HCT116 (cell line): ENCODE measurements around the gene S100A1. TPM values are rescaled to one million over a fixed set of nuclear protein-coding genes. Genes with fewer than 3 reads are reported as not detected.

Experiments
- ATAC-seq: fragments of 200-7000 bp; cut with Tn5 transposase; 2 replicates; pipeline ENCODE4 v1.9.1; 2020; ENCODE audit warnings: mild to moderate bottlenecking, moderate library complexity
- BruUV-seq: library from RNA; stranded (reverse); fragments of 400-500 nt; replicated peaks from 2 replicates; lab custom pipeline; 2021; lab: Mats Ljungman, UMichigan
- CTCF ChIA-PET: fragments of 300-600 bp; sonication (Branson Sonifier 250); formaldehyde crosslinking; loops from one replicate; lab custom pipeline; 2021; ENCODE audit warnings: antibody characterized with exemption; lab: Charles Lee
- POLR2A ChIA-PET: fragments of 300-600, 350-600 bp; sonication (Branson Sonifier 250); formaldehyde crosslinking; loops from one replicate; lab custom pipeline; 2021; ENCODE audit warnings: antibody characterized with exemption; lab: Charles Lee
- RAD21 ChIA-PET, 2 experiments: fragments of 300-600 bp; sonication (Branson Sonifier 250); formaldehyde crosslinking; loops; one replicate each; lab custom pipeline; 2023; ENCODE audit warnings: low total read pairs in 2 of 2; ENCODE audit not compliant: uncharacterized antibody in 2 of 2, unreplicated experiment in 2 of 2, low non-redundant PET in 1 of 2; lab: Charles Lee
- DNase-seq: peaks from one replicate; pipeline ENCODE4 v3.0.0-alpha.2; 2010; ENCODE audit warnings: low read depth, low spot score
- H2AFZ ChIP-seq: fragments of 200-600 bp; shearing (Covaris generic), sonication (generic); 2 replicates; pipeline ENCODE4 v1.6.1; 2017; ENCODE audit warnings: low read depth, mixed run types, mixed read lengths, antibody characterized with exemption, low read length; ENCODE audit not compliant: poor library complexity, severe bottlenecking
- H3K27ac ChIP-seq: 2 replicates; pipeline ENCODE4 v1.5.1; 2012; ENCODE audit warnings: low read depth, low read length
- H3K27me3 ChIP-seq: fragments of 200-600 bp; sonication (generic); 2 replicates; pipeline ENCODE4 v1.6.1; 2016; ENCODE audit warnings: mixed run types, low read length, mixed read lengths; ENCODE audit not compliant: insufficient read depth
- H3K36me3 ChIP-seq, 2 experiments: fragments of 200-500 bp in 1 of 2; fragments of 200-600 bp in 1 of 2; sonication (Bioruptor generic) in 1 of 2; sonication (generic) in 1 of 2; 2 replicates each; pipeline versions ENCODE4 v1.5.1 to v1.6.1; 2014 to 2016; ENCODE audit warnings: low read length in 2 of 2, inconsistent platforms in 1 of 2, mixed read lengths in 1 of 2, mixed run types in 1 of 2; ENCODE audit not compliant: insufficient read depth in 2 of 2, control insufficient read depth in 1 of 2
- H3K4me1 ChIP-seq, 2 experiments: fragments of 200-600 bp in 1 of 2; sonication (generic) in 1 of 2; 2 replicates each; pipeline versions ENCODE4 v1.5.1 to v1.6.1; 2012 to 2017; ENCODE audit warnings: low read length in 2 of 2, inconsistent platforms in 1 of 2, mild to moderate bottlenecking in 1 of 2, mixed read lengths in 1 of 2, mixed run types in 1 of 2, moderate library complexity in 1 of 2; ENCODE audit not compliant: insufficient read depth in 2 of 2, control insufficient read depth in 1 of 2
- H3K4me2 ChIP-seq: fragments of 200-600 bp; sonication (generic); 2 replicates; pipeline ENCODE4 v1.6.1; 2017; ENCODE audit warnings: mixed run types, low read length, mixed read lengths
- H3K4me3 ChIP-seq, 2 experiments: fragments of 200-600 bp in 1 of 2; sonication (generic) in 1 of 2; replicated peaks in 1 of 2; 2 replicates each; pipeline ENCODE4 v1.5.1; 2011 to 2016; ENCODE audit warnings: low read length in 2 of 2, control low read depth in 1 of 2, low read depth in 1 of 2, mild to moderate bottlenecking in 1 of 2, mixed read lengths in 1 of 2, mixed run types in 1 of 2
- H3K79me2 ChIP-seq: fragments of 200-600 bp; sonication (generic); 2 replicates; pipeline ENCODE4 v1.6.1; 2017; ENCODE audit warnings: mild to moderate bottlenecking, mixed run types, low read length, moderate library complexity, mixed read lengths; ENCODE audit not compliant: insufficient read depth
- H3K9ac ChIP-seq: fragments of 200-600 bp; sonication (generic); 2 replicates; pipeline ENCODE4 v1.6.1; 2016; ENCODE audit warnings: low read length, mixed read lengths
- H3K9me2 ChIP-seq: fragments of 200-600 bp; sonication (generic), shearing (Covaris generic); 2 replicates; pipeline ENCODE4 v1.6.1; 2017; ENCODE audit warnings: mixed run types, mild to moderate bottlenecking, moderate library complexity; ENCODE audit not compliant: insufficient read depth
- H3K9me3 ChIP-seq, 2 experiments: fragments of 200-500 bp in 1 of 2; fragments of 200-600 bp in 1 of 2; sonication (Bioruptor generic) in 1 of 2; sonication (generic) in 1 of 2; 2 replicates each; pipeline ENCODE4 v1.6.1; 2014 to 2017; ENCODE audit warnings: low read length in 2 of 2, mixed read lengths in 2 of 2, inconsistent platforms in 1 of 2, low read depth in 1 of 2, mild to moderate bottlenecking in 1 of 2, mixed run types in 1 of 2, moderate library complexity in 1 of 2; ENCODE audit not compliant: control insufficient read depth in 1 of 2, insufficient read depth in 1 of 2
- H4K20me1 ChIP-seq: fragments of 200-600 bp; sonication (generic), shearing (Covaris generic); 2 replicates; pipeline ENCODE4 v1.6.1; 2017; ENCODE audit warnings: mixed run types, mild to moderate bottlenecking, moderate library complexity; ENCODE audit not compliant: insufficient read depth
- CEBPB ChIP-seq: IDR thresholded peaks from 2 replicates; pipeline ENCODE4 v1.6.1; 2012; ENCODE audit warnings: low read depth
- EGR1 ChIP-seq: IDR thresholded peaks from 2 replicates; pipeline ENCODE4 v1.6.1; 2012; ENCODE audit warnings: low read depth
- ELF1 ChIP-seq: IDR thresholded peaks from 2 replicates; pipeline ENCODE4 v1.6.1; 2012; ENCODE audit warnings: low read depth, borderline replicate concordance
- EZH2 ChIP-seq: fragments of 200-600 bp; sonication (generic); IDR thresholded peaks from 2 replicates; pipeline ENCODE4 v1.6.1; 2017; ENCODE audit warnings: antibody characterized with exemption, mixed run types
- EZH2phosphoT487 ChIP-seq: fragments of 200-600 bp; IDR thresholded peaks from 2 replicates; pipeline ENCODE4 v1.6.1; 2018; ENCODE audit warnings: antibody characterized with exemption, borderline replicate concordance
- FOSL1 ChIP-seq: IDR thresholded peaks from 2 replicates; pipeline ENCODE4 v1.6.1; 2012; ENCODE audit warnings: low read depth
- POLR2AphosphoS5 ChIP-seq: IDR thresholded peaks from 2 replicates; pipeline ENCODE4 v1.6.1; 2011; ENCODE audit warnings: mild to moderate bottlenecking, low read depth, low read length, moderate library complexity
- RAD21 ChIP-seq: IDR thresholded peaks from 2 replicates; pipeline ENCODE4 v1.6.1; 2012; ENCODE audit warnings: low read depth, mild to moderate bottlenecking
- SP1 ChIP-seq: IDR thresholded peaks from 2 replicates; pipeline ENCODE4 v1.6.1; 2012; ENCODE audit warnings: low read depth
- SRF ChIP-seq: IDR thresholded peaks from 2 replicates; pipeline ENCODE4 v1.6.1; 2012; ENCODE audit warnings: low read depth
- TCF7L2 ChIP-seq: IDR thresholded peaks from 2 replicates; pipeline ENCODE4 v1.7.0; 2011; ENCODE audit warnings: borderline replicate concordance, inconsistent platforms; ENCODE audit not compliant: insufficient read depth, insufficient read length; ENCODE audit errors: extremely low read depth
- YY1 ChIP-seq: IDR thresholded peaks from 2 replicates; pipeline ENCODE4 v1.6.1; 2011; ENCODE audit warnings: low read length, low read depth, moderate library complexity, mild to moderate bottlenecking; ENCODE audit not compliant: insufficient replicate concordance; ENCODE audit errors: extremely low read depth
- ZFX ChIP-seq: fragments of 450-650 bp; IDR thresholded peaks from 2 replicates; pipeline ENCODE4 v1.6.1; 2017
- ZNF274 ChIP-seq: fragments of 200-500 bp; sonication (Bioruptor generic); IDR thresholded peaks from 2 replicates; pipeline ENCODE4 v1.6.1; 2014; ENCODE audit warnings: mild to moderate bottlenecking, low read depth, low read length, inconsistent platforms
- intact Hi-C: fragments of 100-400 bp; cut with micrococcal nuclease; formaldehyde crosslinking; loops from 2 replicates; pipeline ENCODE4 v1.10.0; 2022
- total RNA-seq: library from RNA; stranded (reverse); gene quantifications from one replicate; pipeline ENCODE4 v1.2.1, GENCODE V29; 2021; ENCODE audit not compliant: unreplicated experiment
- TF ChIP-seq, protein P1 (sequence below): IDR thresholded peaks from 2 replicates; pipeline ENCODE4 v1.6.1; 2012
- TF ChIP-seq, protein P2 (sequence below), 3 experiments: fragments of 200-600 bp in 1 of 3; sonication (generic) in 1 of 3; IDR thresholded peaks in 2 of 3; conservative IDR thresholded peaks in 1 of 3; 2 replicates each; pipeline ENCODE4 v1.5.1; 2012 to 2017; ENCODE audit warnings: low read depth in 2 of 3, low read length in 2 of 3, antibody characterized with exemption in 1 of 3, borderline replicate concordance in 1 of 3, control low read depth in 1 of 3, mild to moderate bottlenecking in 1 of 3, mixed read lengths in 1 of 3, mixed run types in 1 of 3, moderate library complexity in 1 of 3; ENCODE audit not compliant: insufficient read depth in 1 of 3
- TF ChIP-seq, protein P3 (sequence below): IDR thresholded peaks from 2 replicates; pipeline ENCODE4 v1.6.1; 2011; ENCODE audit warnings: mild to moderate bottlenecking, low read length, moderate library complexity; ENCODE audit not compliant: insufficient replicate concordance; ENCODE audit errors: extremely low read depth
- TF ChIP-seq, protein P4 (sequence below): IDR thresholded peaks from 2 replicates; pipeline ENCODE4 v1.6.1; 2012; ENCODE audit warnings: low read depth

S100A1 gene
- total RNA-seq, 1 experiment from 2014 or later: 0.30 TPM

DNA sequence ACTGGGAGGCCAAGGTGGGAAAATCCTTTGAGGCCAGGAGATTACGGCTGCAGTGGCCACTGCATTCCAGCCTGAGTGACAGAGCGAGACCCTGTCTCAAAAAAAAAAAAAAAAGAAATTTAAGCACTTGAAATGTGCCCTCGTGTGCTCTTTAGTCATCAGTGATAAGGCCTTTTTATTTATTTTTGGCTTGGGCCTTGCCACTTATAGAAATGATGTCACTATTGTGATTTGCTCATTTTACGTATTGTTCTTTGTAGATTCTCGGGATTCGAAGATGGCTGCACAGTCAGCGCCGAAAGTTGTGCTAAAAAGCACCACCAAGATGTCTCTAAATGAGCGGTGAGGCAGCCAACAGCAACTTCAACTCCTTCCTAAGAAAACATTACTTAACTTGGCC, 8.1 kb downstream of the S100A1 start:
- Histone ChIP-seq H2AFZ (no peak overlapping the region), H3K4me1 (peaks cover 9 to 20% of the 10 kb centered on the region in 2 experiments), H3K27ac (no peak overlapping the region), H3K9me3 (no peaks in the 10 kb centered on the region), H3K9me2 (no peaks in the 10 kb centered on the region), H3K4me3 (no peak overlapping the region), H3K36me3 (peaks cover 43 to 55% of the 10 kb centered on the region in 2 experiments), H3K9ac (no peak overlapping the region), H3K4me2 (0 out of 2 replicates have a peak overlapping the region, but pooled peaks have one; percentile 78), H3K79me2 (peaks cover 75% of the 10 kb centered on the region), H3K27me3 (no peaks in the 10 kb centered on the region), H4K20me1 (peaks cover 4% of the 10 kb centered on the region; the same call in 1 of the 2 replicates)
- DNase-seq: no peak
- intact Hi-C loops: no loop called here
- BruUV-seq: no TSS peak
- TF ChIP-seq, protein P1, sequence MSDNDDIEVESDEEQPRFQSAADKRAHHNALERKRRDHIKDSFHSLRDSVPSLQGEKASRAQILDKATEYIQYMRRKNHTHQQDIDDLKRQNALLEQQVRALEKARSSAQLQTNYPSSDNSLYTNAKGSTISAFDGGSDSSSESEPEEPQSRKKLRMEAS: no peak
- no peak for TF ChIP-seq EZH2
- no peak for TF ChIP-seq YY1
- no peak for TF ChIP-seq POLR2AphosphoS5
- TF ChIP-seq, protein P2, sequence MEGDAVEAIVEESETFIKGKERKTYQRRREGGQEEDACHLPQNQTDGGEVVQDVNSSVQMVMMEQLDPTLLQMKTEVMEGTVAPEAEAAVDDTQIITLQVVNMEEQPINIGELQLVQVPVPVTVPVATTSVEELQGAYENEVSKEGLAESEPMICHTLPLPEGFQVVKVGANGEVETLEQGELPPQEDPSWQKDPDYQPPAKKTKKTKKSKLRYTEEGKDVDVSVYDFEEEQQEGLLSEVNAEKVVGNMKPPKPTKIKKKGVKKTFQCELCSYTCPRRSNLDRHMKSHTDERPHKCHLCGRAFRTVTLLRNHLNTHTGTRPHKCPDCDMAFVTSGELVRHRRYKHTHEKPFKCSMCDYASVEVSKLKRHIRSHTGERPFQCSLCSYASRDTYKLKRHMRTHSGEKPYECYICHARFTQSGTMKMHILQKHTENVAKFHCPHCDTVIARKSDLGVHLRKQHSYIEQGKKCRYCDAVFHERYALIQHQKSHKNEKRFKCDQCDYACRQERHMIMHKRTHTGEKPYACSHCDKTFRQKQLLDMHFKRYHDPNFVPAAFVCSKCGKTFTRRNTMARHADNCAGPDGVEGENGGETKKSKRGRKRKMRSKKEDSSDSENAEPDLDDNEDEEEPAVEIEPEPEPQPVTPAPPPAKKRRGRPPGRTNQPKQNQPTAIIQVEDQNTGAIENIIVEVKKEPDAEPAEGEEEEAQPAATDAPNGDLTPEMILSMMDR (IDR thresholded peaks at IDR 0.05 in 2 of 3, conservative IDR thresholded peaks at IDR 0.05 in 1 of 3; ENCODE audit: borderline replicate concordance in 1 of 3, insufficient read depth in 1 of 3, low read depth in 2 of 3, low read length in 2 of 3): no peak
- TF ChIP-seq, protein P3, sequence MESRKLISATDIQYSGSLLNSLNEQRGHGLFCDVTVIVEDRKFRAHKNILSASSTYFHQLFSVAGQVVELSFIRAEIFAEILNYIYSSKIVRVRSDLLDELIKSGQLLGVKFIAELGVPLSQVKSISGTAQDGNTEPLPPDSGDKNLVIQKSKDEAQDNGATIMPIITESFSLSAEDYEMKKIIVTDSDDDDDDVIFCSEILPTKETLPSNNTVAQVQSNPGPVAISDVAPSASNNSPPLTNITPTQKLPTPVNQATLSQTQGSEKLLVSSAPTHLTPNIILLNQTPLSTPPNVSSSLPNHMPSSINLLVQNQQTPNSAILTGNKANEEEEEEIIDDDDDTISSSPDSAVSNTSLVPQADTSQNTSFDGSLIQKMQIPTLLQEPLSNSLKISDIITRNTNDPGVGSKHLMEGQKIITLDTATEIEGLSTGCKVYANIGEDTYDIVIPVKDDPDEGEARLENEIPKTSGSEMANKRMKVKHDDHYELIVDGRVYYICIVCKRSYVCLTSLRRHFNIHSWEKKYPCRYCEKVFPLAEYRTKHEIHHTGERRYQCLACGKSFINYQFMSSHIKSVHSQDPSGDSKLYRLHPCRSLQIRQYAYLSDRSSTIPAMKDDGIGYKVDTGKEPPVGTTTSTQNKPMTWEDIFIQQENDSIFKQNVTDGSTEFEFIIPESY: no peak
- TF ChIP-seq ZFX: no peak
- no peak for TF ChIP-seq TCF7L2
- TF ChIP-seq FOSL1: no peak
- TF ChIP-seq ZNF274: no peak
- no peak for TF ChIP-seq ELF1
- TF ChIP-seq EGR1: no peak
- no peak for TF ChIP-seq RAD21
- no peak for TF ChIP-seq SP1
- TF ChIP-seq CEBPB: no peak
- no peak for TF ChIP-seq EZH2phosphoT487
- TF ChIP-seq, protein P4, sequence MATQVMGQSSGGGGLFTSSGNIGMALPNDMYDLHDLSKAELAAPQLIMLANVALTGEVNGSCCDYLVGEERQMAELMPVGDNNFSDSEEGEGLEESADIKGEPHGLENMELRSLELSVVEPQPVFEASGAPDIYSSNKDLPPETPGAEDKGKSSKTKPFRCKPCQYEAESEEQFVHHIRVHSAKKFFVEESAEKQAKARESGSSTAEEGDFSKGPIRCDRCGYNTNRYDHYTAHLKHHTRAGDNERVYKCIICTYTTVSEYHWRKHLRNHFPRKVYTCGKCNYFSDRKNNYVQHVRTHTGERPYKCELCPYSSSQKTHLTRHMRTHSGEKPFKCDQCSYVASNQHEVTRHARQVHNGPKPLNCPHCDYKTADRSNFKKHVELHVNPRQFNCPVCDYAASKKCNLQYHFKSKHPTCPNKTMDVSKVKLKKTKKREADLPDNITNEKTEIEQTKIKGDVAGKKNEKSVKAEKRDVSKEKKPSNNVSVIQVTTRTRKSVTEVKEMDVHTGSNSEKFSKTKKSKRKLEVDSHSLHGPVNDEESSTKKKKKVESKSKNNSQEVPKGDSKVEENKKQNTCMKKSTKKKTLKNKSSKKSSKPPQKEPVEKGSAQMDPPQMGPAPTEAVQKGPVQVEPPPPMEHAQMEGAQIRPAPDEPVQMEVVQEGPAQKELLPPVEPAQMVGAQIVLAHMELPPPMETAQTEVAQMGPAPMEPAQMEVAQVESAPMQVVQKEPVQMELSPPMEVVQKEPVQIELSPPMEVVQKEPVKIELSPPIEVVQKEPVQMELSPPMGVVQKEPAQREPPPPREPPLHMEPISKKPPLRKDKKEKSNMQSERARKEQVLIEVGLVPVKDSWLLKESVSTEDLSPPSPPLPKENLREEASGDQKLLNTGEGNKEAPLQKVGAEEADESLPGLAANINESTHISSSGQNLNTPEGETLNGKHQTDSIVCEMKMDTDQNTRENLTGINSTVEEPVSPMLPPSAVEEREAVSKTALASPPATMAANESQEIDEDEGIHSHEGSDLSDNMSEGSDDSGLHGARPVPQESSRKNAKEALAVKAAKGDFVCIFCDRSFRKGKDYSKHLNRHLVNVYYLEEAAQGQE: no peak
- no peak for TF ChIP-seq SRF
- CTCF ChIA-PET: no interaction called here
- RAD21 ChIA-PET: no interaction called here
- POLR2A ChIA-PET: no interaction called here
- no peak for ATAC-seq
